B cell (primary cell): ENCODE measurements around the gene SEC14L1. TPM values are rescaled to one million over a fixed set of nuclear protein-coding genes. Genes with fewer than 3 reads are reported as not detected.

Experiments used
- ATAC-seq: fragments of 200-7000 bp; cut with Tn5 transposase; one replicate; pipeline ENCODE4 v1.10.0; 2021; ENCODE audit warnings: low read depth, mild to moderate bottlenecking, moderate number of reproducible peaks, moderate library complexity
- CTCF ChIA-PET: fragments of 350-600 bp; sonication (Branson Sonifier 250); formaldehyde crosslinking; loops from one replicate; lab custom pipeline; 2021; ENCODE audit warnings: antibody characterized with exemption, inconsistent platforms; lab: Charles Lee
- POLR2A ChIA-PET: fragments of 350-600 bp; sonication (Branson Sonifier 250); formaldehyde crosslinking; loops from one replicate; lab custom pipeline; 2021; ENCODE audit warnings: antibody characterized with exemption; lab: Charles Lee
- DNase-seq: peaks from one replicate; pipeline ENCODE4 v3.0.0; 2013
- H2AFZ ChIP-seq: 2 replicates; pipeline ENCODE4 v1.6.1; 2012; ENCODE audit warnings: mild to moderate bottlenecking, low read depth, low read length; ENCODE audit not compliant: insufficient read depth, poor library complexity, severe bottlenecking
- H3K27ac ChIP-seq, 2 donors: 1 replicate in 1 of 2; 2 replicates in 1 of 2; pipeline ENCODE4 v1.5.1; 2012 to 2013; ENCODE audit warnings: low read length in 2 of 2, mild to moderate bottlenecking in 2 of 2, moderate library complexity in 1 of 2
- H3K27me3 ChIP-seq, 4 experiments: fragments of 200-600 bp in 1 of 4; sonication (generic) in 1 of 4; replicated peaks in 1 of 4; 1 replicate in 2 of 4; 2 replicates in 2 of 4; pipeline versions ENCODE4 v1.6.1 to v1.7.0; 2013 to 2016; ENCODE audit warnings: low read length in 3 of 4, mild to moderate bottlenecking in 2 of 4, mixed read lengths in 1 of 4, moderate library complexity in 1 of 4; ENCODE audit not compliant: insufficient read depth in 4 of 4, control insufficient read depth in 3 of 4; ENCODE audit errors: control extremely low read depth in 1 of 4
- H3K36me3 ChIP-seq, 2 experiments: replicated peaks in 1 of 2; 1 replicate in 1 of 2; 2 replicates in 1 of 2; pipeline versions ENCODE4 v1.6.1 to v1.7.1; 2013; ENCODE audit warnings: low read length in 1 of 2; ENCODE audit not compliant: insufficient read depth in 2 of 2, control insufficient read depth in 1 of 2; ENCODE audit errors: control extremely low read depth in 1 of 2, extremely low read depth in 1 of 2
- H3K4me1 ChIP-seq, 2 donors: fragments of 200-600 bp in 1 of 2; sonication (generic) in 1 of 2; 1 replicate in 1 of 2; 2 replicates in 1 of 2; pipeline versions ENCODE4 v1.5.1 to v1.6.1; 2013 to 2017; ENCODE audit warnings: low read length in 2 of 2; ENCODE audit not compliant: control insufficient read depth in 2 of 2, insufficient read depth in 2 of 2
- H3K4me2 ChIP-seq: replicated peaks from 2 replicates; pipeline ENCODE3; 2012; ENCODE audit warnings: mild to moderate bottlenecking, low read depth, low read length; ENCODE audit not compliant: poor library complexity, severe bottlenecking
- H3K4me3 ChIP-seq, 5 experiments: fragments of 200-600 bp in 1 of 5; sonication (generic) in 1 of 5; 1 replicate in 3 of 5; 2 replicates in 2 of 5; pipeline versions ENCODE4 v1.5.1 to v1.7.0; 2011 to 2016; ENCODE audit warnings: low read length in 4 of 5, mild to moderate bottlenecking in 4 of 5, low read depth in 2 of 5, control low read depth in 1 of 5, moderate library complexity in 1 of 5; ENCODE audit not compliant: insufficient read depth in 1 of 5; ENCODE audit errors: control extremely low read depth in 1 of 5, extremely low read depth in 1 of 5
- H3K79me2 ChIP-seq: fragments of 200-600 bp; sonication (generic); one replicate; pipeline ENCODE4 v1.6.0; 2016; ENCODE audit warnings: low read length; ENCODE audit not compliant: control insufficient read depth, insufficient read depth
- H3K9ac ChIP-seq: fragments of 200-600 bp; sonication (generic); 2 replicates; pipeline ENCODE4 v1.6.1; 2017; ENCODE audit warnings: mild to moderate bottlenecking, low read length, moderate library complexity
- H3K9me3 ChIP-seq, 3 donors: one replicate each; pipeline versions ENCODE4 v1.6.1 to v1.7.1; 2013; ENCODE audit warnings: low read length in 2 of 3; ENCODE audit not compliant: control insufficient read depth in 2 of 3, insufficient read depth in 1 of 3; ENCODE audit errors: control extremely low read depth in 1 of 3
- H4K20me1 ChIP-seq: 2 replicates; pipeline ENCODE4 v1.6.0; 2012; ENCODE audit warnings: mild to moderate bottlenecking, low read length; ENCODE audit not compliant: insufficient read depth, control insufficient read depth, poor library complexity, severe bottlenecking
- H3K27ac Mint-ChIP-seq: one replicate; pipeline ENCODE4 v1.8.0; 2021; ENCODE audit warnings: mixed read lengths
- H3K27me3 Mint-ChIP-seq: one replicate; pipeline ENCODE4 v1.8.0; 2021; ENCODE audit warnings: mixed read lengths
- H3K4me1 Mint-ChIP-seq: one replicate; pipeline ENCODE4 v1.8.0; 2021; ENCODE audit warnings: mixed read lengths
- H3K4me3 Mint-ChIP-seq: one replicate; pipeline ENCODE4 v1.8.0; 2021; ENCODE audit warnings: mixed read lengths
- H3K9me3 Mint-ChIP-seq: one replicate; pipeline ENCODE4 v1.8.0; 2022; ENCODE audit warnings: mixed read lengths; ENCODE audit not compliant: insufficient read depth
- CTCF ChIP-seq: fragments of 200-600 bp; IDR thresholded peaks from one replicate; pipeline ENCODE4 v1.8.0; 2022; ENCODE audit warnings: antibody characterized with exemption, mild to moderate bottlenecking
- EZH2 ChIP-seq: IDR thresholded peaks from 2 replicates; pipeline ENCODE4 v1.6.1; 2012; ENCODE audit warnings: borderline replicate concordance, low read depth, mild to moderate bottlenecking, moderate library complexity, low read length; ENCODE audit not compliant: insufficient read depth, poor library complexity, severe bottlenecking
- WGBS: methylation state at CpG from one replicate; pipeline ENCODE4 v1.1.5; 2013; ENCODE audit warnings: missing lambda C conversion rate; ENCODE audit not compliant: insufficient coverage; 5-methylcytosine and 5-hydroxymethylcytosine counted together
- intact Hi-C: fragments of 100-400 bp; cut with micrococcal nuclease; formaldehyde crosslinking; loops from one replicate; pipeline ENCODE4 v1.10.0; 2022
- polyA plus RNA-seq: library from polyadenylated mRNA; depleted of rRNA; stranded (reverse); fragments of >200 nt; gene quantifications from 2 replicates; pipeline ENCODE4 v1.2.3, GENCODE V29; 2012
- total RNA-seq, 2 donors: library from RNA; stranded (reverse); fragments of 120-200 nt in 1 of 2; gene quantifications; 1 replicate in 1 of 2; 2 replicates in 1 of 2; pipeline versions ENCODE4 v1.2.3 to v1.2.4, GENCODE V29; 2013 to 2022

Gene SEC14L1
- total and polyA plus RNA-seq, 2 donors (not counting 1 experiment from before 2014, with no cell fraction given), result 37.7 to 103 TPM

DNA sequence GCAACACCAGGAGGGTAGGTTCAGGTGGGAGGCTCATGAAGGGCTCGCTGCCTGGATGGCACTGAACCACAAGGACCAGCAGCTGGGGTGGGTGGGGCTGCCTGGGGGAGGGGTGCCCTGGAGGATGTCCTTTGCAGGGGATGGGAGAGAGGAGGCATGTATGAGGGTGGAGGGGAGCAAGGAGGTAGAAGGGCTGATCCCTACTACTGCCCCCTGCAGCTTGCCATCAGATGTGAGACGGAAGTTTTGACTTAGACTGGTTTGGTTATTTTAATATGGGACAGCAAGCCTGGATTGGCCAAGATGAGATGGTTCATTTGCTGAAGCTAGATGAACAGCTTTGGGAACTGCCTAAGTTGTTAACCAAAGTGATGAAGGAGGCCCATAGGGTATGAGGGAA lies 115.9 kb downstream of the SEC14L1 start:
- no peaks in the 10 kb centered on the region for H3K79me2 ChIP-seq
- no peak overlapping the region for H3K27ac ChIP-seq
- intact Hi-C loops, result no loop called here
- 82% methylated on average over 2 of the region's 2 CpGs for WGBS
- CTCF ChIA-PET, result no interaction called here
- POLR2A ChIA-PET, result no interaction called here
- H4K20me1 ChIP-seq, result no peaks in the 10 kb centered on the region
- no peak overlapping the region for H3K4me2 ChIP-seq
- H3K4me1 Mint-ChIP-seq, result peaks cover 3% of the 10 kb centered on the region
- DNase-seq, result no peak
- H3K27me3 ChIP-seq, result peaks cover 0 to 29% (median 0%) of the 10 kb centered on the region in 4 experiments
- ATAC-seq, result no peak
- H3K9ac ChIP-seq, result no peak overlapping the region
- no peak overlapping the region for H3K4me3 ChIP-seq
- H3K36me3 ChIP-seq, result no peaks in the 10 kb centered on the region
- no peaks in the 10 kb centered on the region for H3K4me1 ChIP-seq
- no peaks in the 10 kb centered on the region for H3K9me3 ChIP-seq
- H3K9me3 Mint-ChIP-seq, result no peaks in the 10 kb centered on the region
- H3K27ac Mint-ChIP-seq, result no peak overlapping the region
- peaks cover 6% of the 10 kb centered on the region for H3K27me3 Mint-ChIP-seq
- TF ChIP-seq CTCF, result no peak
- TF ChIP-seq EZH2, result no peak
- H2AFZ ChIP-seq, result no peak overlapping the region
- H3K4me3 Mint-ChIP-seq, result no peak overlapping the region

DNA sequence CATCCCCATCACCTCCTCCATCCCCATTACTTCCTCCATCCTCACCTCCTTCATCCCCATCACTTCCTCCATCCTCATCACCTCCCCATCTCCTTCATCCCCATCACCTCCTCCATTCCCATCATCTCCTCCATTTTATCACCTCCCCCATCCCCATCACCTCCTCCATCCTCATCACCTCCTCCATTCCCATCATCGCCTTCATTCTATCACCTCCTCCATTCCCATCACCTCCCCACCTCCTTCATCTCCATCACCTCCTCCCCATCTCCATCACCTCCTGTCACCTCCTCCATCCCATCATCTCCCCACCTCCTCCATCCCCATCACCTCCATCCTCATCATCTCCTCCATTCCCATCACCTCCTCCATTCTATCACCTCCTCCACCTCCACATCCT lies 116.4 kb downstream of the SEC14L1 start:
- Mint-ChIP-seq H3K4me1 (peaks cover 3% of the 10 kb centered on the region), H3K4me3 (no peak overlapping the region), H3K27me3 (peaks cover 5% of the 10 kb centered on the region), H3K27ac (no peak overlapping the region), H3K9me3 (no peaks in the 10 kb centered on the region)
- Histone ChIP-seq H3K4me3 (no peak overlapping the region), H3K79me2 (no peaks in the 10 kb centered on the region), H3K9me3 (no peaks in the 10 kb centered on the region), H3K4me1 (no peaks in the 10 kb centered on the region), H3K27ac (no peak overlapping the region), H3K27me3 (peaks cover 0 to 29% (median 0%) of the 10 kb centered on the region in 4 experiments), H2AFZ (no peak overlapping the region), H4K20me1 (no peaks in the 10 kb centered on the region), H3K9ac (no peak overlapping the region), H3K36me3 (no peaks in the 10 kb centered on the region), H3K4me2 (no peak overlapping the region)
- no peak for DNase-seq
- ChIA-PET CTCF (no interaction called here), POLR2A (no interaction called here)
- intact Hi-C loops, result no loop called here
- no peak for TF ChIP-seq EZH2
- ATAC-seq, result no peak
- 100% methylated on average over 1 of the region's 1 CpG for WGBS
